Stromal cell of bone marrow (primary cell): ENCODE results near the gene PRR29.
"Not testable (repeated sequence)": the region's sequence is repeated elsewhere in the genome, so short reads cannot be mapped to it uniquely, and the experiment has no call there.

Source experiments
- DNase-seq: peaks from one replicate; pipeline ENCODE4 v3.0.0-alpha.2; 2012; ENCODE audit warnings: low read depth

The PRR29 gene

DNA sequence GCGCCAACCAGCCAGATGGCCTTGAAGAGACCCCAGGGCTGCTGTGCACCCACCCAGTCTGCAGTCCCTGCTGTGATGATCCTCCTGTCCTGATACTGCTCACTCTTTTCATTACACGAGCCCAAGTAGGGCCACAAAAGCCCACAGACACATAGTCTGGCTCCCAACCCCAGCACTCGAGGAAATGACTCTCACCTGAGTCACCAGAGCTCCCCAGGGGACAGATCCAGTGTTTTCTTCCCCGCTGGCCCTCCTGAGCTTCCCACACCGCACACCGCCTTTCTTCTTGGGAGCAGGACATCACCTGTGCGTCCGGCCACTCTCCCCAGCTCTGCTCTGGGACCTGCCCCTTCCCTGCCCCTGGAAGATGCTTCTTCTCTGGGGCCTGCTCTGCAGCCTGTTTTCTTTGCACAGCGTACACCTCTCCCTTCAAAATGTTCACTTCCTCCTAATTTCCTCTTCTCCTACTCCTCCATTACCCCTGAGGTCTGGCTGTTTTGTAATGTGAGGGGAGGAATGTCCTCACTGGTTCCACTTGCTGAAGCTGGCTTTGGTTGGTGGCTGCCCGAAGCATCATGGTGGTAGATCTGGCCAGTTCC, 23.5 kb upstream of the PRR29 start:
- peak; percentile 30 for DNase-seq

DNA sequence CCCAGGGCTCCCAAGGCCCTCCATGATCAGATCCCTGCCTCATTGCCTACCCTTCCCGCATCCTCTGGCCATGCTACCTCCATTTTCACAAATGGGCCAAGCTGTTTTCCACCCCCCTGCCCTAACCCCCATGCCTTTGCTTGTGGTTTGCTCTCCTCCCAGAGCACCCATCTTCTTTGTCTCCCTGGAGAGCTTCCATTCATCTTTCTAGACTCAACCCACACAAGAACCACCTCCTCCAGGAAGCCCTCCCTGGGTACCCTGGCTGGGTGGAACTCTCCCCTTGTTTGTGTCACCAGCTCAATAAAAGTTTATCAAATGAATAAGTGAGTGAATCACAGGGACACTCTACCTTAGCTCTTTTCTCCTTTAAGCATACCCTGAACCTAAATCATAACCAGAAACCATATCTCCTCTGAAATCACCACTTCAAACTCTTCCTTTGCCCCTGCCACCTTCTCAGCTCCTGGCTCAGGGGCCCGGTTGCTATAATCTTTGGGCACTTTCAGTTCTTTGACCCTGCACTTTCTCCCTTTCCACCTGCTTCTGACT, 22.5 kb upstream of the PRR29 start:
- DNase-seq, result no peak

DNA sequence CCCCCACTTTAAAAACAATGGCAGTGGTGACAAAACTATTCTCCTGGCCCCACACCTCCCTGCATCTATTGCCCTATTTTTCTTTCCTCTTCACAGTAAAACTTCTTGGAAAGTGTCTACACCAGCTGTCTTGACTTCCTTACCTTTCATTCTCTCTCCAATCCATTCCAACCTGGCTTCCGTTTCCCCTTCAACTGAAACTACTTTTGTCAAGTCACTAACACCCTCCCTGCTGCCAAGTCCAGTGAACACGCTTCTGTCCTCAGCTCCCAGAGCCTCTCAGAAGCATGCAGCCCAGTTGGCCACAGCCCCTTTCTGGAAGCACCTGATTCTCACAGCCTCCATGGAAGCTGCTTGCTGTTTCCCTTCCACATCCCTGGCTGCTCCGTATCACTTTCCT, 21.4 kb upstream of the PRR29 start:
- no peak for DNase-seq

DNA sequence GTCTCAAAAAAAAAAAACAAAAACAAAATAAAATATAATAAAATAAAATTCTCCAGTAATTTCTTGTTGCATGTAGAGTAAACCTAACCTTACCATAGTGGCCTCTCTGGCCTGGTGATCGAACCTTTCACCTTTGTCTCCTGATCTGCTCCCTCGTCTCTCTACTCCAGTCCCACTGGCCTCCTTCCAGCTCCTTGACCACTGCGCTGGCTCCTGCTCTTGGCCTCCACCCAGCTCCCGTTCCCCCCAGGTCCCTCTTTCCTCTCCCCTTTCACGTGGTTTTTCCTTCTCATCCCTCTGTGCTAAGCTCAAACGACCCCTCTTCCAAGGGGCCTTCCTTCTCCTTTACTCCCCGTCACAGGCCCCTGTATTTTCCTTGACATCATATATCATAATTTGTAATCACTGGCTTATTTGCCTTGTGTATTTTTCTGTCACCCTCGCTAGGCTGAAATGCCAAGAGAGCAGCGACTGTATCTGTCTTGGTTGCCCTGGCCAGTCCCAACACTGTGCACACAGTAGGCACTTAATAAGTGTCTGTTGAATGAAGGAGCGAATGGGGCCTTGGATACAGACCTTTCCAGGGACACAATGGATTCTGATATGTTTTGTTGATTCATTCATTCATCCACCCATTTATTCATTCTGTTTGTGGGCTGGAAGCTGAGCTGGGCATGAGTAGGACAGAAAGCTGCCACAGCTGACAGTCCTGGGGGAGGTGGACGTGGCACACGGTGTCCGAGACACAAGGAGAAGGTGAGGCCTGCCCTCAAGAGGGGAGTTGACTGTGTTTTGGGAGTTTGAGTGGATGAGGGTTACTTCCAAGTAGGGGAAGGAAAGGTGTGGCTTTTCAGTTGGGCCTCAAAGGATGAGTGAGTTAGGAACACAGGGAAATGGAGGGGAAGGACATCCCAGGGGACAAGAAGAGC, 19.6 kb upstream of the PRR29 start:
- no peak for DNase-seq

DNA sequence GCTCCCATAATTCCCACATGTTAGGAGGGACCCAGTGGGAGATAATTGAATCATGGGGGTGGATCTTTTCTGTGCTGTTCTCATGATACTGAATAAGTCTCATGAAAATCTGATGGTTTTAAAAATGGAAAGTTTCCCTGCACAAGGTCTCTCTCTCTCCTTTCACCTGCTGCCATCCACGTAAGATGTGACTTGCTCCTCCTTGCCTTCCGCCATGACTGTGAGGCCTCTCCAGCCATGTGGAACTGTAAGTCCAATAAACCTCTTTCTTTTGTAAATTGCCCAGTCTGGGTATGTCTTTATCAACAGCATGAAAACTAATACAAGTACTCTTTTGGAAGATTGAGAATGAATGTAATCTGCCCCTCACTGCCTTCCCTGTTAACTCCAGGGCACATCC, 15.5 kb upstream of the PRR29 start:
- DNase-seq, result not testable (repeated sequence)

DNA sequence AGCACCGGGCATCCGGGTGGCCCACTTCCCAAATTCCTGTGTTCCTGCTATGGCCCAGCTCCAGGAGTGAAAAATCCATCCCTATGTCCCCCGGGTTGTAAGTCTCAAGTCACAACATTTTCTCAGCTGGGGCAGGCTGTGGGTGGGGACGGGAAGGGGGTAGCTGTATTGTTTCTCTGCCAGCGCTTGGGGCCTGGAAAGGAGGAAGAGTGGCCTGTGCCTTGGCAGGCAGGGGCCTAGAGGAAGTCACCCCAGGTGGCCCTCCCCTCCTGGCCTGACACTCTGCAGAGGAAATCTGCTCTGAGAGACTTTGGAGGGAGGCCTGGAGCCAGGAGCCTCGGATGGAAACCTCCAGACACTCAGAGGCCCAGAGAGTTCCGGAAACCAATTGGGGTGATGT, 14.8 kb upstream of the PRR29 start:
- DNase-seq, result no peak

DNA sequence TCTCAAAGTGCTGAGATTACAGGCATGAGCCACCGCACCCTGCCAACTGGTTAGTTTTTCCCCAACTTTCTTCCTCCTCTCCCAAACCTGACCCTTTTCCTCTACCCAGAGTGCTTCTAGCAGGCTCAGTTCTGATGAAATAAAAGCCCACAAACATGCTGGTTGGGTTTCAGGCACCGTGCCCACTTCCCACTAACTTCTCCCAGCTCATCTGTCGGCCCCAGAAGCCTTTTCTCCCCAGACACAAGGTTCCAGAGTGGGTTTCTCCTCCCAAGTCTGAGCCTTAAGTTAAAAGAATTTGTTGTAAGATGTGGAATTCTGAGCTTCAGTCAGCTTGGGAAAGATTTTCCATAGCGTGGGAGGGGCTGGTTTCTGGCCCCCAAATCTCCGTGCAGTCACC, 13.9 kb upstream of the PRR29 start:
- peak; percentile 56 for DNase-seq

DNA sequence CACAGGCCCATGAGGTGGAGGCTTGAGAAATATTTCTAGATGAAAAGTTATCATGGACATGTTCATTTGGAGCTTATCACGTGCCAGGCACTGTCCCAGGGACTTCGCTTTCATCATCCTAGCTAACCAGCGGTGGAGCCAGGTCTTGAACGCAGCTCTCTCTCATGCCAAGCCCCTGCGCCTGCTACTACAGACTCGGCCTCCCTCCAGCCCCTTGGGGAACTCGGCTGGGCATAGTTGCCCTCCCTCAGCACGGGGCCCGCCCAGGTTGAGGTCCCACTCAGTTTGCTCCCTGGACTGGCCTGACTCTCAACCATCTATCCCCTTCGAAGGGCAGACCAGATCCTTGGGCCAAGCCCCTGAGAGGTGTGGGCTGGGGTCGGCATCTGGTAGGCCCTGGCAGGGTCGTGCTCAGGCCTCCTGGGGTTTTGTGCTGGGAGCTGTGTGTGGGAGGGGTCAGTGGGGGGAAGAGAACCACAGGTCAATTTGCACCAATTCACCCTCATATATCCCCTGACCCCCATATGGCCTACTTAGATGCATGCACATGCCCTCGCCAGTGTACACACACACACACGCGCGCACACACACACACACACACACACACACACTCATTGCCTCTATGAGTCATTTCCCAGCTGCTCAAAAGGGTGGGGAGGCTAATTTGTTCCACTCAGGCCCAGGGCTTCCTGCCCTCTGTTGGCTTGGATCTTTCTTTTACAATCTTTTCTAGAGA, 13.3 kb upstream of the PRR29 start:
- peak; percentile 85 for DNase-seq

DNA sequence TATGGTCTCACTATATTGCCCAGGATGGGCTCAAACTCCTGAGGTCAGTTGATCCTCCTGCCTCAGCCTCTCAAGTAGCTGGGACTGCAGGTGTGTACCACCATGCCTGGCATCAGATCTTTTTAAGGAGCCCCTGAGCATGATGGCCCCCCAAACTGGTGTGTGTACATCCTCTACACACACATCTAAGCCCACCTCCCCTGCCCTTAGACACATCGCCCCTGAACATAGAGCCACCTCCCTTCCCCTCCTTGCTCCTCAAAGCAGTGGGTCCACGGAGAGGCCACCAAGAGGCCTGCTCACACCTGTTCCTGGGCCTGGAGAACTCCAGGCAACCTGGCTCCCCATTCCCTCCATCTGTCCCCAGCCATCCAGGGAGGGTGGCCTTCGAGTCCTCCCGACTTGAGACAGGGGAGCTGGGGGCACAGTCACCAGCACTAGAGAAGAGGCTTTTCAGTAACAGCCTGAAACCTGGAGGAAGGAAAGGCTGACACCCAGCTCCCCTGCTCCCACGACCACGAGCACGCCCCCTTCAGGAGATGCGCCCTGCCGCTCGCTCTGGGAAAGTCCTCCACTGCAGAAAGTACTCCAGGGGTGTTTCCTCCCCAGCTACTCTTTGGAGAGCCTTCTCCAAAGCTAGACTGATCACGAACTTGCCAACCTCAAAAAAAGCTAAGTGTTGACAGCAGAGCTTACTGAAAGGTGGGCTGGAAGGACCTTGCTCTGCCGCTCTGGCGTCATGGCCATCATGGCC, 12.6 kb upstream of the PRR29 start:
- DNase-seq, result no peak

DNA sequence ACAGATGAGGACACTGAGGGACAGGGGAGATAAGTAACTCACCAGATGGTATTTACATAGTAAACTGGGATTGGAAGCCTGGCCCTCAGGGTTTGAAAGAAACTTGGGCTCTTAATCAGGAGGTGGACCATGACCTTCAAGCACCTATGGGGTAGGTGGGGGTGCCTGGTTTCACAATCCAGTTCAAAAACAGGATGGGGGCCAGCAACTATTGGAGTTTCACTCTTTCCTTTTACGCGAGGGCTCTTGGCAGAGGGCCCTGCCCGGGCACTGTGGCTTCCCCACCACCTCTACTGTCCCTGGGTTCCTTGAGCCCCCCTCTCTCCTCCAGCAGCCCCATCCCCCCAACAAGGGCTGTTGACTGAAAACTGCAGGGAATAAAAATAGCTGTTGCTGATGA, 11.3 kb upstream of the PRR29 start:
- no peak for DNase-seq

DNA sequence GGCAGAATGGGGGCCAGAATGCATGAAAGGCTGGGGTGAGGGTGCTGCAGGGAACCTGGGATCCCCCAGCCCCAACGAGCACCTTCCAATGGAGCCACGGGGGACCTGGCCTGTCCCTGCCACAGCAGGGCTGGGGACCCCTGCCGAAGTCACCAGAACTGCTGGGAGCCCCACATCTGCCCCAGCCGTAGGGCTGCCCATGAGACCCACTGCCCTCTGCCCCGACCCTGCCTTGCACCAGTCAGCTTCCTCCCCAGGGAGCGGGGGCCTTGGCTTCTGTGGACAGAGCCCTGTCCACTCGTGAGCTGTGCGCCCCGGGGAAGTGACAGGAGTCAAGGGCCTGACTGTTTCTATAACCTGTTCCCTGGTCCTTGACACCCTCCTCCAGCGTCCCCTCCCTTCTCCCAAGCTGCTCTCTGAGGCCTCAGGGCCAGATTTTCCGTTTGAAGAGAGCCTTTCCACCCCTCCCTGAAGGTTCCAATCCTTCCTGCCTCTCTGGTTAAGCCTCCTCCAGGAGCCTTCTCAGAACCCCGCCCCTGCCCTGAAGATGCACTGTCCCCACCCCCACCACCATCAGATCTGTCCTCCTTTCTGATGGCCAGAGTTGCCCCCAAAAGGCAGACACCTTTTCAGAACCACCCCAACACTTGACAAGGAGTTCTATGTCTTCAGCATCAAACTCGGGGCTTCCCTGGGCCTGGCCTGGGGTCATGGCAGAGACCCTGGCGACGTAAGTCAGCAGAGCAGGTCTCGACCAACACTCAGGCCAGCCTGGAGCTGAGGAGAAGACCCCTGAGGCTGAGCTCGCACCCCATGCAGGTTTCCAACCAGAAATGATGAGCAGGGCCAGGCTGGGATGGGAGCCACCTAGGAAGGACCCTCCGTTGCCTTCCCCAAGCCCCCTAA, 10.7 kb upstream of the PRR29 start:
- no peak for DNase-seq

DNA sequence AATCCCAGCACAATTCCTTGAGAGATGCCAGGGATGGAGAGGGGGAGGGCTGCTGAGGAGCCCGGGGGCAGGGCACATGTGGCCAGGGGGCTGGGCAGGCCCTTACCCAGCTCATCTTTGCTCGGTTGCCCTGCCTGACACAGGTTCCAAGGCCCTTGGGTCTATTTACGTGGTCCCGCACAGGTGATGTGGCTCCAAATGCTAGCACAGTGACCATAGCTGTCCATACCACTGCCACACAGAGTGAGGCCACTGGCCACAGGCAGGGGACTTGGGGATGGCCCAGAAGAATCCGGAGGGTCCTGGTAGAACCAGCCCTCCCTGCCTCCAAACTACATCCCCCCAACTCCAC, 10.0 kb upstream of the PRR29 start:
- no peak for DNase-seq

DNA sequence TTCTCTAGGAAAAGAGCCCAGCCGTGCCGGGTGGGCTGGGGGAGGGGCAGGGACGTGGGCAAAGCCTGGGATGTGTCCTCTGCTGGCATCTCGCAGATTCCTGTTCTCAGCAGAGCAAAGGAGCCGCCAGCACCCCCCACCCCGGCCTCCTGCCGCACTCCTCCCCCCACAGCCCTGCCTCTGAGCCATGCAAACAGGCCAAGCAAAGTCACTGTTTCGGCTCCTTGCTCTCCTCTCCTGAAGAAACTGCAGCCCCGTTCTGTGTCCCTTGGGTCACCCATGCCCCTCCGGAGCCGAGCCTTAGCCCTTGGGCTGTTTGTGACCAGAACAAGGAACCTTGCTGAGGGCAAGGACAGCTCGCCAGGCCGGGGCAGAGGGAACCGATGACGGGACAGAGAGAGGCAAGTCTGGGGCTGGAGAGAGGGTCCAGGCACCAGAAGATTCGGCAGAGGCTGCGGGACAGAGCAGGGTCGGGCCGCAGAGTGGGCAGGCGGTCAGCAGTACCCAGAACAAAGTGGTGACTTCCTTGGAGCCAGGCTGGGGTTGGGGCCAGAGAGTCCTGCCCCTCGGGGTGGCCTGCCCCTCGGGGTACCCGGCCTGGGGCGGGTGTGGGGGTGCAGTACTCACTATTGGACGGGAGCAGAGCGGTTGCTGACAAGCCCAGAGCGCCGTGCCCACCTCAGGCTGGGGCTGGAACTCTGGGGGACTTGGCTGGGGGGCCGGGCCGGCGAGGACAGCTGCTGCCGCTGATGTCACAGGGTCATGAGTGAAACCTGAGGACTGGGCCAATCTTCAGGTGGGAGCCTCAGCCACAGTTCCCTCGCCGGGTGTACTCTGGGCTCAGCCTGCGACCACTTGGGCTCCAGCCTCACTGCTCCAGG, 9.2 kb upstream of the PRR29 start:
- DNase-seq, result no peak

DNA sequence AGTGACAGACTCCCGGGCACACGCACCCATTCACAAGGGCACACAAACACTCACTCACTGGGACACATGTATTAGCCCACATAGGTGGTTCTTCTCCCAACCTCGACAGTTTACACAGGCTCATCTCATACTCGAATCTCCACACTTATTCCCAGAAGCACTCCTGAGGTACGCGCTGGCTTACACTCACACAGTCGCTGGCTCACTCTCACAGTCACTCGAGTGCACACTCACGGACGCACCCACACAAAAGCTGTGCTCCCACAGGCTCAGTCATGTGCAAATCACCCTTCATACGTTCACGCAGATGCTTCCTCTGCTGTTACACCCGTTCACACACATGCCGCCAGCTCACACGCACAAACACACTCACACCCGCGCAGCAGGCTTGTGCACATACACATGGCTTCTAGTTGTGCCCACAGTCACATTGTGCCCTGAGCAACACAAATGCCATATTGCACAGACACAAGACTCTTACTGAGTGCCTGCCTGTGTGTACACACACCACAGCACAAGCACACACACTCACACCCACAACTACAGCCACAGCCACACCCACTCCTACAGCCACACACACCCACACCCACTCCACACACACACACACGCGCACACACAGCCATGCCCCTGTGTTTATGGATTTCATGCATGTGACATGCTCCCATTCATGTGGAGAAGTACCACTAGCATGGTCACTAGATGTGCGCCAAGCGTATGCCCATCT, 8.4 kb upstream of the PRR29 start:
- DNase-seq, result no peak

DNA sequence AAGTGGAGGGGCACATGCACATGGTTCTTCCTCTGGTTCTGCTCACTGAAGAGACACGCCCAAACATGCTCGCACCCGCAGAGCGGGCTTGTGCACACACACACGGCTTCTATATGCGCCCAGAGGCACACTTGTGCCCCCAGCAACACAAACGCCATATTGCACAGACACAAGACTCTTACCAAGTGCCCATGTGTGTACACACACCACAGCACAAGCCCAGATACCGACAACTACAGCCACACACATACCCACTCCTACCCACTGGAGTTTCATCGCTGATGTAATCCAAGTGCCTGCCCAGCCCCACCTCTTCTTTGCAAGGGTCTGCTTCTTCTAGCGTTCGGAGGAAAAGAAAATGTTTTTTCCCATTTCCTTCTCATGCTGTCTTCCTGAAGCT, 6.5 kb upstream of the PRR29 start:
- DNase-seq, result no peak

DNA sequence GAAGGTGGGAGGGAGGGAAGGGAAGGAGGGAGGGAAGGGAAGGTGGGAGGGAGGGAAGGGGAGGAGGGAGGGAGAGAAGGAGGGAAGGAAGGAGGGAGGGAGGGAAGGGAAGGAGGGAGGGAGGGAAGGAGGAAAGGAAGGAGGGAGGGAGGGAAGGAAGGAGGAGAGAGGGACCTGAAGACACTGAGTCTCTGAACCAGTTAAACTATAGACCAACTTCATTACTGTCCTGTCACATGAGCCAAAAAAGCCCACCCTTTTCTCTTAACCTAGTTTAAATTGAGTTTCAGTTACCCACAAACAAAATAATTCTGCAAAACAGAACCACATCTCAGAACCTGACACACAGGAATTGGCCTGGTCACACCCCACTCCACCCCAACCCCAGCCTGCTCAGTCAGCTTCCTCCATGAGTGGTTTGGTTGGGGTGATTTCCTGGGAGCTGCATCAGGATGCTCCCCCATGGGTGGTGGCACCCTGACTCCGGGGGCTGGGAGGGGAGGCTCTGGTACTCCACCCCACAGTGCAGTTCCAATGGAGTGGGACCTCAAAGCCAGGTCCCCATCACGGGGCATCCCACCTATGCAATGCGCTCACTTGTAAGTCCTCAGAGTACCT, 4.7 kb upstream of the PRR29 start:
- DNase-seq, result no peak

DNA sequence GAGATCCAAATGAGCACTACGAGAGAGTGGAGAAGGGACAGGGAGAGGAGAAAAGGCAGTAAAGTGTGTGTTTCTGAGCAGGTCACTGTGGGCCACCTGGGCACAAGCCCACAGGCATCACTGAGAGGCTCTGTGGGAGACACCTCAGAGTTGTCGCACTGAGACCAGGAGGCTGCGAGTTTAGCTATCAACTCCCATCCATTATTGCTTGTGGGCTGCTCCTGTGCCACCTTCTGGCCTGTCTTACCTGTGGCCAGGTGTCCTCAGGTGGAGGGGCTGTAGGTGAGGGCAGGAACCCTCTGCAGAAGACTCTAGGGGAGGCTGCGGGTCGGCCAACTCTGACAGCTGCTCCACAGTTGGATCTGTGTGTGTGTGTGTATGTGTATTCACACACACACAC, 2.5 kb upstream of the PRR29 start:
- no peak for DNase-seq

DNA sequence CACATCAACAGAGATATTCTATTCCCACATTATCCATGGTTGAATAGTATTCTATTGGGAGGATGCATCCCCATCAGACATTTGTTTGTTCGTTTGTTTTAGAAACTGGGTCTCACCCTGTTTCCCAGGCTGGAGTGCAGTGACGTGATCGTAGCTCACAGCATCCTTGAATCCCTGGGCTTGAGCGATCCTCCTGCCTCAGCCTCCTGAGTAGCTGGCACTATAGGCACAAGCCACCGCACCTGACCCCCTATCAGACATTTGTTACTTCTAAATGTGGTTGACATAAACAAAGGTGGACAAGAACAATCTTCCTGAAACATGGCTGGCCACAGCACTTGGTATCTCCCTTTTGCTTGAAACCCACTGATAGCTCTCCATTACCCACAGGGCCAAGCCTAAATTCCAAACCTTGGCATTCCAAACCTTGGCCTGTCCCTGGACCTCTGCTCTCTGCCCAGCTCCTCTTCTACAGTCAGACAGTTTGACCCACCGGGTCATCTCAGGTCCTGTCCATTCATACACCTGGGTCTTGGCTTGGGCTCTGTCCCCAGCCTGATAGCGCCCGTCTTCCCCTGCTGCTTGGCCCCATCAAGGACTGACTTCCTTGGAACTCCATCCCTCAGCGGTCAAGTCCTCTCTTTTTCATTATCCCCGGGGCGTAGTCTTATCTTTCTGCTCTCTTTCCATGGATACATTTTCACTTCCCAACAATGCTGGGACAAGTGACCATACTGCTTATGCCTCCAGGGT, 1.5 kb upstream of the PRR29 start:
- DNase-seq, result no peak
